Karpas-422 (cell line): ENCODE data around the gene MAP10. TPM values are rescaled to one million over a fixed set of nuclear protein-coding genes. Genes with fewer than 3 reads are reported as not detected.

Source experiments
- DNase-seq: peaks from one replicate; pipeline ENCODE4 v3.0.0-alpha.2; 2015
- H2AFZ ChIP-seq: fragments of 200-600 bp; sonication (generic); 2 replicates; pipeline ENCODE4 v1.6.1; 2014; ENCODE audit warnings: antibody characterized with exemption, low read length, mixed read lengths
- H3K27ac ChIP-seq: fragments of 200-600 bp; sonication (generic); 2 replicates; pipeline ENCODE4 v1.5.1; 2014; ENCODE audit warnings: mild to moderate bottlenecking, low read length, moderate library complexity
- H3K27me3 ChIP-seq: fragments of 200-600 bp; sonication (generic); 2 replicates; pipeline ENCODE4 v1.6.1; 2014; ENCODE audit warnings: low read length, mixed read lengths
- H3K36me3 ChIP-seq: fragments of 200-600 bp; sonication (generic); 2 replicates; pipeline ENCODE4 v1.6.1; 2014; ENCODE audit warnings: low read length, mixed read lengths; ENCODE audit not compliant: insufficient read depth
- H3K4me1 ChIP-seq: fragments of 200-600 bp; sonication (generic); 2 replicates; pipeline ENCODE4 v1.6.1; 2014; ENCODE audit warnings: mild to moderate bottlenecking, low read length, mixed read lengths
- H3K4me2 ChIP-seq: fragments of 200-600 bp; sonication (generic); 2 replicates; pipeline ENCODE4 v1.6.1; 2014; ENCODE audit warnings: low read length, low read depth, mild to moderate bottlenecking; ENCODE audit not compliant: poor library complexity, severe bottlenecking
- H3K4me3 ChIP-seq: fragments of 200-600 bp; sonication (generic); 2 replicates; pipeline ENCODE4 v1.5.1; 2014; ENCODE audit warnings: mild to moderate bottlenecking, antibody characterized with exemption, low read length, mixed read lengths
- H3K79me2 ChIP-seq: fragments of 200-600 bp; sonication (generic); 2 replicates; pipeline ENCODE4 v1.6.1; 2014; ENCODE audit warnings: mild to moderate bottlenecking, low read length, mixed read lengths
- H3K9ac ChIP-seq: fragments of 200-600 bp; sonication (generic); 2 replicates; pipeline ENCODE4 v1.6.0; 2014; ENCODE audit warnings: low read length
- H3K9me2 ChIP-seq: fragments of 200-600 bp; sonication (generic), shearing (Covaris generic); replicated peaks from 2 replicates; pipeline ENCODE4 v1.6.0; 2014; ENCODE audit warnings: mild to moderate bottlenecking, low read length, moderate library complexity; ENCODE audit not compliant: insufficient read depth
- H3K9me3 ChIP-seq: fragments of 300-700, 200-600 bp; sonication (generic); 2 replicates; pipeline ENCODE4 v1.6.1; 2014; ENCODE audit warnings: low read length, mixed read lengths
- H4K20me1 ChIP-seq: fragments of 200-600 bp; sonication (generic); 2 replicates; pipeline ENCODE4 v1.6.1; 2014; ENCODE audit warnings: mild to moderate bottlenecking, antibody characterized with exemption, low read length, low read depth; ENCODE audit not compliant: insufficient read depth
- total RNA-seq: library from RNA; depleted of rRNA; stranded (reverse); fragments of >200 nt; shearing (Covaris generic); gene quantifications from 2 replicates; pipeline ENCODE4 v1.2.3, GENCODE V29; 2014; ENCODE audit warnings: low replicate concordance; rRNA removed

Gene MAP10
- 8.2 and 8.7 TPM in 2 replicates for total RNA-seq

GRCh38 chr1:232805269-232806185, at the start of gene MAP10:
Gene MAP10 (plus strand): TSS chr1:232805416. CDS start chr1:232805450, 34 bp downstream.
- H3K79me2 ChIP-seq, result no peaks in the 10 kb centered on the region
- DNase-seq, result peak; percentile 96
- H4K20me1 ChIP-seq, result no peaks in the 10 kb centered on the region
- H3K9me2 ChIP-seq, result no peaks in the 10 kb centered on the region
- H2AFZ ChIP-seq, result peak within 1 kb of the TSS; percentile 94
- peak within 1 kb of the TSS; percentile 77 for H3K4me2 ChIP-seq
- H3K9ac ChIP-seq, result peak within 1 kb of the TSS; percentile 80
- no peaks in the 10 kb centered on the region for H3K9me3 ChIP-seq
- peak within 1 kb of the TSS; percentile 73 for H3K4me3 ChIP-seq
- no peaks in the 10 kb centered on the region for H3K27me3 ChIP-seq
- peaks cover 17% of the 10 kb centered on the region for H3K4me1 ChIP-seq
- no peaks in the 10 kb centered on the region for H3K36me3 ChIP-seq
- H3K27ac ChIP-seq, result no peak within 1 kb of the TSS

GRCh38 chr1:232764458-232765251, 40.6 kb upstream of the MAP10 start:
- Histone ChIP-seq H3K9ac (no peak overlapping the region), H3K36me3 (no peaks in the 10 kb centered on the region), H3K27me3 (no peaks in the 10 kb centered on the region), H2AFZ (no peak overlapping the region), H4K20me1 (no peaks in the 10 kb centered on the region), H3K9me3 (no peaks in the 10 kb centered on the region; the same call in 1 of the 2 replicates), H3K9me2 (no peaks in the 10 kb centered on the region), H3K4me2 (no peak overlapping the region), H3K79me2 (no peaks in the 10 kb centered on the region), H3K4me1 (no peaks in the 10 kb centered on the region), H3K4me3 (no peak overlapping the region), H3K27ac (no peak overlapping the region)
- DNase-seq, result no peak

- H3K36me3 ChIP-seq, result no peaks in the 10 kb centered on the region
- H3K9me3 ChIP-seq, result no peaks in the 10 kb centered on the region
- no peak overlapping the region for H3K4me2 ChIP-seq
- H3K4me3 ChIP-seq, result no peak overlapping the region
- no peaks in the 10 kb centered on the region for H3K27me3 ChIP-seq
- no peak overlapping the region for H3K9ac ChIP-seq
- H2AFZ ChIP-seq, result no peak overlapping the region
- no peaks in the 10 kb centered on the region for H3K4me1 ChIP-seq
- no peak for DNase-seq
- H4K20me1 ChIP-seq, result no peaks in the 10 kb centered on the region
- no peaks in the 10 kb centered on the region for H3K79me2 ChIP-seq
- no peaks in the 10 kb centered on the region for H3K9me2 ChIP-seq
- H3K27ac ChIP-seq, result no peak overlapping the region
Observed at GRCh38 chr1:232765542-232765941, 39.7 kb upstream of the MAP10 start.

DNA sequence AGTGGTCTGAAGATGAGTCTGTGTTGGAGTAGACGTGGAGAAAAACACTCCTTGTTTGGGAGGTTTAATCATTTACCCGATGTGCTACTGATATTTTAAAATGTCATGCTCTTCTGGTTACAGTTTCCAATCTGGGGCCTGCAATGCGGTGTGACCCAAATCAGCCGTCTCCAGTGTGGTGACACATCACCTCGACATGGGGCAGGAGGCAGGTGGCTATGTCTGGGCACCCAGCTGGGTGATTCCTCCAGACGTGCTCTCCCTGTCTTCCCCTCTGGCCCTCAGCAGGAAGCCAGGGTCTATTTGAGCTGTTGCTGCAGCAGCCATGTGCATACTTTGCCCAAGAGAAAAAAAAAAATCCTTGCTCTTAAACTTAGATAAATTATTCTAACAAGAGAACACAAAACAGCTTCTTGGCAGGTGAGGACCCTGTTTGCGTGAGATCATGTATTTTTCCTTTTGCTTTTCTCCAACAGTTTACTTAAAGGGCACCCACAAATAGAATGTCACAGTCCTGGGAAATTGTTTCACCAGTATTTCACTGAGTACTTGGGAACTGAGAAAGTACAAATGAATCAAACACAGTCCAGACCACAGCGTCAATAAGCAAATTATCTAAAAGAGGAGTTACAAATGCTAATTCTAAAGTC, 38.9 kb upstream of the MAP10 start:
- no peaks in the 10 kb centered on the region for H3K9me3 ChIP-seq
- no peaks in the 10 kb centered on the region for H3K27me3 ChIP-seq
- no peak overlapping the region for H3K27ac ChIP-seq
- no peaks in the 10 kb centered on the region for H3K9me2 ChIP-seq
- H4K20me1 ChIP-seq, result no peaks in the 10 kb centered on the region
- H3K4me3 ChIP-seq, result no peak overlapping the region
- H3K79me2 ChIP-seq, result no peaks in the 10 kb centered on the region
- DNase-seq, result no peak
- no peak overlapping the region for H3K9ac ChIP-seq
- no peaks in the 10 kb centered on the region for H3K4me1 ChIP-seq
- H3K4me2 ChIP-seq, result no peak overlapping the region
- H3K36me3 ChIP-seq, result no peaks in the 10 kb centered on the region
- H2AFZ ChIP-seq, result no peak overlapping the region

- Histone ChIP-seq H3K4me1 (no peaks in the 10 kb centered on the region), H2AFZ (no peak overlapping the region; the same call in 1 of the 2 replicates), H3K4me3 (no peak overlapping the region), H4K20me1 (no peaks in the 10 kb centered on the region), H3K9ac (no peak overlapping the region), H3K36me3 (no peaks in the 10 kb centered on the region), H3K27me3 (no peaks in the 10 kb centered on the region), H3K9me2 (no peaks in the 10 kb centered on the region), H3K9me3 (no peaks in the 10 kb centered on the region), H3K79me2 (no peaks in the 10 kb centered on the region), H3K4me2 (no peak overlapping the region), H3K27ac (no peak overlapping the region)
- no peak for DNase-seq
Observed at GRCh38 chr1:232766904-232767303, 38.3 kb upstream of the MAP10 start.

DNA sequence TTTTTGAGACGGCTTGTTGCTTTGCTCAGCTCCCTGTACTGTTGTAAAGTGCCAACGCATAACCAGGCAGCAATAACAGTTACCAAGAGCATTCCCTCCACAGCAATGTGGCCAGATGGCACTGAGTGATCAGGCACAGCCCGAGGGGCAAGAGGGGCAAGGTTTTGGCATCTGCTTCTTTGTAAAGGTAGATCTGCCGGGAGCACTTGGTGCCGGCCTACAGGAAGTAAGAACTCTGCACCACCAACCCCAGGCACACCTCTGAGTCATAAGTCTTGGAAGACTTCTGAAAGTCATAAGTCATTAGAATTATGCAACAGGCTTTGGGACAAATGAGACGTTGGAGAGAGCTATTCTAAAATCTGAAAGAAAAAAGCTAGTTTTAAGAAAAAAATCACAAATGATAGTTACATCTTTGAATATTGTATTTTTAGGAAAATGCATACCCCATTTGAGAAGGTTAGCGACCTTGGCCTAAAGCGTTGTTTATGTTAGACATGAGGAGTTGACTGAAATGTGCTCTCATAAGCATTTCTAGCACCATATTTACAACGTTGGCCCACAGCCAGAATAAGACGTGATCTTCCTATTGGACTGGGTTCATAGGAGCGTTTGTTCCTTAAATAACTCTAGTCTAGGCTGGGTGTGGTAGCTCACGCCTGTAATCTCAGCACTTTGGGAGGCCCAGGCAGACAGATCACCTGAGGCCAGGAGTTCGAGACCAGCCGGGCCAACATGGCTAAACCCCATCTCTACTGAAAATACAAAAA, 37.7 kb upstream of the MAP10 start:
- H4K20me1 ChIP-seq, result no peaks in the 10 kb centered on the region
- no peak for DNase-seq
- no peak overlapping the region for H3K9ac ChIP-seq
- H3K9me3 ChIP-seq, result no peaks in the 10 kb centered on the region
- no peak overlapping the region for H3K4me2 ChIP-seq
- no peaks in the 10 kb centered on the region for H3K36me3 ChIP-seq
- H2AFZ ChIP-seq, result no peak overlapping the region; the same call in 1 of the 2 replicates
- H3K4me1 ChIP-seq, result no peaks in the 10 kb centered on the region
- no peaks in the 10 kb centered on the region for H3K27me3 ChIP-seq
- no peak overlapping the region for H3K4me3 ChIP-seq
- no peak overlapping the region for H3K27ac ChIP-seq
- no peaks in the 10 kb centered on the region for H3K79me2 ChIP-seq
- H3K9me2 ChIP-seq, result no peaks in the 10 kb centered on the region

DNA sequence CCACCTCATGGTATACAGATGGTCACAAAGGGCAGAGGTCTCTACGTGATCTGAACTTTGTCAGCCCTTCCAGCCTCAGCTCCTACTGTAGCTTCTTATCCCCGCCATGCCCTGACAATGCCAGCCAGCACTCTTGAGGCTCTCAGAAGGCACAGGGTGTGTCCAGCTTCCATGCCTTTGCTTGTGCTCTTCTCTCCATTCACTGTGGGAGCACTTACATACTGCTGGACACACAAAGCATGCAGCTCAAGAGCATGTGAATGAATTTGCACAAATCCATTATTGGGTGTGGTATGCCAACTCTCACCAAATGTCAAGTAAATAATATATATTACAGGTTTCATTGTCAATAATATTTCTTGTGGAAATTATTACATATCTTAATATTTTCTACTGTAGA, 36.4 kb upstream of the MAP10 start:
- H3K36me3 ChIP-seq, result no peaks in the 10 kb centered on the region
- no peaks in the 10 kb centered on the region for H4K20me1 ChIP-seq
- no peaks in the 10 kb centered on the region for H3K27me3 ChIP-seq
- no peak overlapping the region for H3K4me2 ChIP-seq
- H3K4me3 ChIP-seq, result no peak overlapping the region
- no peaks in the 10 kb centered on the region for H3K4me1 ChIP-seq
- no peak for DNase-seq
- no peak overlapping the region for H2AFZ ChIP-seq
- no peaks in the 10 kb centered on the region for H3K79me2 ChIP-seq
- H3K27ac ChIP-seq, result no peak overlapping the region
- no peaks in the 10 kb centered on the region for H3K9me3 ChIP-seq
- no peak overlapping the region for H3K9ac ChIP-seq
- H3K9me2 ChIP-seq, result no peaks in the 10 kb centered on the region
